Duodenal mucosa (tissue), 2 donors: Measurements from ENCODE around the gene FBXL4.

Experiments used
- H3K27ac ChIP-seq: one replicate; pipeline ENCODE4 v1.7.0; 2013; ENCODE audit warnings: low read depth, low read length
- H3K27me3 ChIP-seq, 2 donors: one replicate each; pipeline ENCODE4 v1.7.0; 2013; ENCODE audit warnings: low read length in 2 of 2, control low read depth in 1 of 2; ENCODE audit not compliant: insufficient read depth in 2 of 2, control insufficient read depth in 1 of 2
- H3K36me3 ChIP-seq, 2 donors: one replicate each; pipeline ENCODE4 v1.7.0; 2013; ENCODE audit warnings: low read length in 2 of 2, control low read depth in 1 of 2; ENCODE audit not compliant: insufficient read depth in 2 of 2, control insufficient read depth in 1 of 2
- H3K4me1 ChIP-seq, 2 donors: one replicate each; pipeline ENCODE4 v1.7.0; 2013; ENCODE audit warnings: low read length in 2 of 2, control low read depth in 1 of 2; ENCODE audit not compliant: insufficient read depth in 2 of 2, control insufficient read depth in 1 of 2
- H3K4me3 ChIP-seq, 2 donors: one replicate each; pipeline ENCODE4 v1.7.0; 2013; ENCODE audit warnings: low read length in 2 of 2, low read depth in 1 of 2
- H3K9ac ChIP-seq, 2 donors: one replicate each; pipeline ENCODE4 v1.7.0; 2013; ENCODE audit warnings: low read length in 2 of 2, low read depth in 1 of 2
- H3K9me3 ChIP-seq, 2 donors: one replicate each; pipeline ENCODE4 v1.7.0; 2013; ENCODE audit warnings: low read length in 2 of 2, control low read depth in 1 of 2; ENCODE audit not compliant: control insufficient read depth in 1 of 2

The FBXL4 gene

DNA sequence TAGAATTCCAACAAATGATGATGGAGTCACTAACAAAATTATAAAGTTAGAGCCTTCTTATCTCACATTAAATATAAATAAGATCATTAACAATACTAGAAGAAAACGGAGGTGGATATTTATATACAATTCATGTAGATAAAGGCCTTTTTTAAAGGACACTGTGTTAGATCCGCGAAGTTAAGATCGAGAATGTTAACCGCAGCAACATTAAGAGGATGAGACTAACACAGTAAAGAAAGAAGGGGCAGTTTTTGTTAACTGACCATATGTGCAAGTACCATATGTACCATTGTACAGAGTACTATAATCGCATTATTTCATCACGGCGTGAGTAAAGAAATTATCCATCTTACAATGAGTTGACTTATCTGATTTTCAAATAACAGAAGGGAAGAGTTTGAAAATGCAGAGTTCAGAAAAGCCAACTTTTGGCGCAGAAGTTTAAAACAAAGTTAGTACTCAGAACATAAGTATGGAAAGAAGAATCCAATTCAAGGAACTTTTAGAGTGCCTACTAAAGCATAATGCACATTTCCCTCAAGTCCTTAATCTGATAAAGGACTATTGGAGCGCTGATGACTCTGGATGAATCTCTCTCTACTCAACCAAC, 1.4 kb downstream of the FBXL4 start:
- H3K27ac ChIP-seq, result no peak overlapping the region
- peak overlapping the region; percentile 85 to 91 for H3K9ac ChIP-seq

DNA sequence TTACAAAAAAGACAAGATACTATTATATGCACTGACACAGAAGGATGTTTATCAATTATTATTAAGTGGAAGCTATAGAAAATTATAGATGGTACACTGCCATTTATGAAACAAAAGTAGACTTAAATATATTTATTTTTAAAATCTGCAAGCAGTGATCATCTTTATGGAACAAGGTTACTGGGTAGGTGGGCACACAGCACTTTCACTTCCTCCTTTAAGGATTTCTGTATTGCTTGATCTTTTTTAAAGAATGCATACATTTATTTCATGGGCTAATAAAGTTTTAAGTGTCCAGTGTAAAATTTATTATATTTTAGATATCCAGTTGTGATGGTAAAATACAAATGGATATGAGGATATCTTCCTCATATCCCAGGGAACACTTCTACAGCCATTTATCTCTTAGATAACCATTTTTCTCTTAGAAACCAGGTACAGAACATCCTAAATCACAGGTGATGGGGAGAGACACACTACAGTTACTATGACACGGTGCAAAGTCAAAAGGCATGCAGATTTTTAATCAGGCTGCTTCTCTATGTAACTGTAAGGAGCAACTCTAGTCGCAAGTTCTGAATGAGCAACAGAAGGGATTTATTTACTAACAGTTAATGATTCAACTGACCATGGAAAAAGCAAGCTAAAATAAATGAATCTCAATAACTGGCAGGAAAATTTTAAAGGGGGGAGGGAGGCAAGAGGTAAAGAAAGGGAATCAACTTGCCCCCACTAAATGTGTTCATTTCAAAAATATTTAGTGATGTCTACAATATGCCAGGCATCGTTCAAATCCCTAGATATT, 2.2 kb downstream of the FBXL4 start:
- Histone ChIP-seq H3K9ac (no peak overlapping the region), H3K4me1 (peaks cover 16 to 19% of the 10 kb centered on the region in 2 donors), H3K4me3 (no peak overlapping the region), H3K36me3 (no peaks in the 10 kb centered on the region), H3K9me3 (peaks cover 1 to 3% of the 10 kb centered on the region in 2 donors), H3K27ac (no peak overlapping the region), H3K27me3 (no peaks in the 10 kb centered on the region)

More for the DNA sequence above, 1.4 kb downstream of the FBXL4 start:
- H3K4me3 ChIP-seq, result peak overlapping the region; percentile 87 to 94
- peaks cover 16 to 19% of the 10 kb centered on the region in 2 donors for H3K4me1 ChIP-seq
- no peaks in the 10 kb centered on the region for H3K9me3 ChIP-seq
- H3K36me3 ChIP-seq, result no peaks in the 10 kb centered on the region
- no peaks in the 10 kb centered on the region for H3K27me3 ChIP-seq

GRCh38 chr6:98944598-98945081, 3.1 kb downstream of the FBXL4 start:
- Histone ChIP-seq H3K4me1 (peaks cover 16 to 19% of the 10 kb centered on the region in 2 donors), H3K9me3 (peaks cover 7 to 9% of the 10 kb centered on the region in 2 donors), H3K9ac (no peak overlapping the region), H3K4me3 (no peak overlapping the region), H3K27me3 (no peaks in the 10 kb centered on the region), H3K27ac (no peak overlapping the region), H3K36me3 (no peaks in the 10 kb centered on the region)

DNA sequence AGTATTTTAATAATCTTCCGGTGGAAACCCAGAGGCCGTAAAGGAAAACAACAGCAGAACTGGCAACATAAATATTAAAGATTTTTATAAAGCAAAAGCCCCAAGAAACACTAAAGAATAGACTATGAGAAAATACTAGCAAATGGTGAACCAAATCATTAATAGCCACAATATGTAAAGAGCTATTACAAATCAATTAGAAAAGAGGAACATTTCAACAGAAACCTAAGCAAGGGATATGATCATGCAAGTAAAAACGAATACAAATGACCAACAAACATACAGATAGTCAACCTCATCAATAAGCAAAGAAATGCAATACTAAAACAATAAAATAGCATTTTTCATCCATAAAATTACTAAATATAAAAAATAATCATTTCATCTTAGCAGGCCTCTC, 3.6 kb downstream of the FBXL4 start:
- H3K9me3 ChIP-seq, result peaks cover 12 to 14% of the 10 kb centered on the region in 2 donors
- H3K4me3 ChIP-seq, result no peak overlapping the region
- no peak overlapping the region for H3K9ac ChIP-seq
- no peaks in the 10 kb centered on the region for H3K27me3 ChIP-seq
- H3K27ac ChIP-seq, result no peak overlapping the region
- H3K36me3 ChIP-seq, result no peaks in the 10 kb centered on the region
- peaks cover 16 to 19% of the 10 kb centered on the region in 2 donors for H3K4me1 ChIP-seq

GRCh38 chr6:98942263-98942803, 5.4 kb downstream of the FBXL4 start:
- Histone ChIP-seq H3K27me3 (no peaks in the 10 kb centered on the region), H3K9me3 (peaks cover 14 to 15% of the 10 kb centered on the region in 2 donors), H3K27ac (no peak overlapping the region), H3K9ac (no peak overlapping the region), H3K4me1 (peaks cover 16 to 19% of the 10 kb centered on the region in 2 donors), H3K4me3 (no peak overlapping the region), H3K36me3 (no peaks in the 10 kb centered on the region)

DNA sequence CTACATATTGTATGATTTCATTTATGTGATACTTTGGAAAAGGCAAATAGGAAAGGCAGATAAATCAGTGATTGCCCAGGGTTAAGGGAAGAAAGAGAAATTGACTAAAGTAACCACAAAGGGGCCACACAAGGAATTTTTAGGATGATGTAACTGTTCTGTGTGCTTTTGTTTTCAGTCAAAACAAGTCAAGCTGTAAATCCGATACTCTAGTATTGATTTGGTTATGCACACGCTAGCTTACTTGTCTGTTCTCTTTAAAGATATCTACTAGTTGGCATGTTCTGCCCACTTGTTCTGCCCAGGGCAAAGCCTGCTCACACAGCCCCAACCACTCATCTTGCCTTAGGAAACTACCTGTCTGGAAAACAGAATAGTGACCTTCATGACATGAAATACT, 6.4 kb downstream of the FBXL4 start:
- Histone ChIP-seq H3K36me3 (no peaks in the 10 kb centered on the region), H3K9ac (no peak overlapping the region), H3K27me3 (no peaks in the 10 kb centered on the region), H3K4me1 (peaks cover 7 to 13% of the 10 kb centered on the region in 2 donors), H3K27ac (no peak overlapping the region), H3K9me3 (peaks cover 14 to 15% of the 10 kb centered on the region in 2 donors), H3K4me3 (no peak overlapping the region)

DNA sequence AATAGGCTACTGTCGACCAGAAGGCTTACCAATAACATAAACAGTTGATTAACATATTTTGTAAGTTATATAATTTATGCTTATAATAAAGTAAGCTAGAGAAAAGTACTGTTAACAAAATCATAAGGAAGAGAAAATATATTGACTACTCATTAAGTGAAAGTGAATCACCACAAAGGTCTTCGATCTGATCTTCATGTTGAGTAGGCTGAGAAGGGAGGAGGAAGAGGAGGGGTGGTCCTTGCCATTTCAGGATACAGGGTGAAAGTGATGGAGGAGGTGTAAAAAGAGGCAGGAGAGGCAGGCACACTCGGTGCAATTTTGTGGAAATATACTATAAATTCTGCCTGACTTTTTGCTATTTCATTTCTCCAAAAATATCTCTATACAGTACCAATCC, 10.4 kb downstream of the FBXL4 start:
- peaks cover 0 to 3% of the 10 kb centered on the region in 2 donors for H3K4me1 ChIP-seq
- no peak overlapping the region for H3K4me3 ChIP-seq
- no peak overlapping the region for H3K27ac ChIP-seq
- H3K9me3 ChIP-seq, result peaks cover 14 to 15% of the 10 kb centered on the region in 2 donors
- H3K9ac ChIP-seq, result no peak overlapping the region
- peaks cover 0 to 3% of the 10 kb centered on the region in 2 donors for H3K36me3 ChIP-seq
- no peaks in the 10 kb centered on the region for H3K27me3 ChIP-seq

DNA sequence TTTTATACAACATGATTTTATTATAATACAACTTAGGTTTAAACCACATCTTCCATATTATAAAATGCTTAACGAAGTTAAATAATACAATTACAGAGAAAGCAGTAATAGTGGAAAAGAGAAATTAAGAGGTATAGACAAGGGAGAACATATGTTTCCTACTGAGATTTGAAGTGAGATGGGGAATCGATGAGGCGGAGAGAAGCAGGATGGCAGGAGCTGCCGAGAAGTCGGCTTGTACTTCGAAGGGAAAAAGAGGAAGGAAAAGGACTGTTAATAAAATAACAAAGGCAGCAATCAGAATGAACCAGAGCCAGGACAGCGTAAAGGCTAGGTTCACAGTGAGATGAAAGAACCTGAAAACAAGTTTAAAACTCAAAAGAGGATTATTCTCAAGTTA, 15.4 kb downstream of the FBXL4 start:
- no peaks in the 10 kb centered on the region for H3K27me3 ChIP-seq
- no peak overlapping the region for H3K9ac ChIP-seq
- H3K4me1 ChIP-seq, result peaks cover 0 to 4% of the 10 kb centered on the region in 2 donors
- no peak overlapping the region for H3K27ac ChIP-seq
- no peaks in the 10 kb centered on the region for H3K9me3 ChIP-seq
- H3K36me3 ChIP-seq, result peaks cover 0 to 6% of the 10 kb centered on the region in 2 donors
- no peak overlapping the region for H3K4me3 ChIP-seq

DNA sequence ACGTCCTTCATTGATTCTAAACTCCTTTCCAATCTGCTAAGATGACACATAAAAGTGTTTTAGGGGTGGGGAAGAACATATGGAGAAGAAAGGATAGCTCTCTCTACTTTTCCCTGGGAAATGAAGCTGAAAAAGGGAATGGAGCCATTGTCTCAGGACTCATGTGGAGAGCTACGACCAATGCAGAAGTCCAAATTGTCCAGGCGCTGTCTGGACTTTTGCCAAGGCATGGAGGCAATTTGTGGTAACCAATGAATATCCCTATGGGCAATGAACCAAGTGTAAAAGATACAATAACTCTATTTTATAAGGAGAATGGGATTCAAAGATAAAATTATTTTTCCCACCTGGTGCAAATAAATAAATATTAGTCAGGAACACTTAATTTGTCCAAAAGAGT, 16.1 kb downstream of the FBXL4 start:
- no peak overlapping the region for H3K27ac ChIP-seq

GRCh38 chr6:98929498-98930060, 18.2 kb downstream of the FBXL4 start:
- Histone ChIP-seq H3K27me3 (no peaks in the 10 kb centered on the region), H3K9me3 (no peaks in the 10 kb centered on the region)

More for the DNA sequence above, 16.1 kb downstream of the FBXL4 start:
- Histone ChIP-seq H3K9ac (no peak overlapping the region), H3K4me1 (peaks cover 0 to 4% of the 10 kb centered on the region in 2 donors), H3K9me3 (no peaks in the 10 kb centered on the region), H3K4me3 (no peak overlapping the region), H3K27me3 (no peaks in the 10 kb centered on the region), H3K36me3 (peaks cover 1 to 8% of the 10 kb centered on the region in 2 donors)

More at GRCh38 chr6:98929498-98930060, 18.2 kb downstream of the FBXL4 start:
- peaks cover 6 to 14% of the 10 kb centered on the region in 2 donors for H3K36me3 ChIP-seq
- no peak overlapping the region for H3K9ac ChIP-seq
- H3K27ac ChIP-seq, result no peak overlapping the region
- H3K4me1 ChIP-seq, result peaks cover 0 to 4% of the 10 kb centered on the region in 2 donors
- no peak overlapping the region for H3K4me3 ChIP-seq
